ENCODE data around the gene FANCL. TPM values are rescaled to one million over a fixed set of nuclear protein-coding genes. Genes with fewer than 3 reads are reported as not detected.
"Not testable (repeated sequence)": the region's sequence is repeated elsewhere in the genome, so short reads cannot be mapped to it uniquely, and the experiment has no call there.

The FANCL gene
- 18.2 and 37.4 TPM in 2 replicates for total RNA-seq (ENCODE audit: low replicate concordance)
- long read RNA-seq, transcript FANCL-201 (14 exons, 1,683 nt) = major isoform, 68 of 104 reads
- long read RNA-seq, transcript FANCL-202 (14 exons, 1,698 nt) = minor isoform, 15 of 104 reads
- long read RNA-seq, partial matches to known transcripts = 2 of 104 reads
- long read RNA-seq, other reads (novel, unspliced or antisense) = 18 of 104 reads

DNA sequence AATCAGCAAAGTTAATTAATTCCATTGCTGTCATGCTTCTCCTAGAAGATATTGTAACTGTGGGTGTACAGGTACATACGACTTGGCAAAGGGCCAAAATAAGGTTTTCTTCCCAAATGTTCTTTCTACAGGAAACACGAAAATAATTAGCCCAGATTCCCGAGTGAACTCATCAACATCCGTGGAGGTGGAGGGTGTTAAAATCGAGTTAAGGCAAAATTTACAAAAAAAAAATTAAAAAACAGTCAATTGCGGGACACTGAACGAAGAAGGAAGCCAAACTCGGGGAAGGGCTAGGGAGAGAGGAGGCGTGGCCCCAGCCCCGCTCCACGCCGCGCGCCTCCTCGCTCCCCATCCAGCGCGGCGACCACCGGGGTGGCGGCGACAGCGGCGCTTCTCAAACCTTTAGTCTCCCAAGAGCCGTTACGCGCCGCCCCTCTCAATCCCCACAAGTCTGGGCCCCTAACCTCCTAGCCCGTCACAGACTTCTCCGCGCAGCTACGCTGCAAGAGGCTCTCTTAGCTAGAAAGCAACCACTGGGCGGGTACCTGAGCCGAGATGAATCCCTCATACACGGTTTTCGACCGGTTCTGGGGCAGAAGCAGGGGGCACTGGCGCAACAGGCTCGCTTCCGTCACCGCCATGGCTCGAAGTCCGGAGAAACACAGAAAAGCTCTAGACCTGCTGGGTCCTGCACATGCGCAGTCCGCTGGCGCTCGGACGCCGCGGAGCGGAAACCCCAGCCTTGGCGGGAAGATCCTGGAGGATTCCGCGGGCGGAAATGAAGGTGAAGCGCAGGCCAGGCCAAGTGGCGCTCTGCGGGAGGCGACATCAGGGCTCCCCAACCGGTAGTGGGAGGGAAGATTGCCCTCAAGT lies at the start of gene FANCL:
FANCL (minus strand) TSS at position 656 of the 876 bp plus-strand sequence; CDS start at position 644, 12 bp downstream.
- Mint-ChIP-seq H3K4me1 (ENCODE audit: unreplicated experiment) (peaks cover 23% of the 10 kb centered on the region), H3K4me3 (peak within 1 kb of the TSS; percentile 99), H3K27ac (peak within 1 kb of the TSS; percentile 96), H3K36me3 (peaks cover 4% of the 10 kb centered on the region), H3K9me3 (peaks cover 2% of the 10 kb centered on the region), H3K27me3 (no peaks in the 10 kb centered on the region)
- DNase-seq (ENCODE audit: extremely low spot score, unreplicated experiment) = peak; percentile 94
- TF ChIP-seq, protein P1, sequence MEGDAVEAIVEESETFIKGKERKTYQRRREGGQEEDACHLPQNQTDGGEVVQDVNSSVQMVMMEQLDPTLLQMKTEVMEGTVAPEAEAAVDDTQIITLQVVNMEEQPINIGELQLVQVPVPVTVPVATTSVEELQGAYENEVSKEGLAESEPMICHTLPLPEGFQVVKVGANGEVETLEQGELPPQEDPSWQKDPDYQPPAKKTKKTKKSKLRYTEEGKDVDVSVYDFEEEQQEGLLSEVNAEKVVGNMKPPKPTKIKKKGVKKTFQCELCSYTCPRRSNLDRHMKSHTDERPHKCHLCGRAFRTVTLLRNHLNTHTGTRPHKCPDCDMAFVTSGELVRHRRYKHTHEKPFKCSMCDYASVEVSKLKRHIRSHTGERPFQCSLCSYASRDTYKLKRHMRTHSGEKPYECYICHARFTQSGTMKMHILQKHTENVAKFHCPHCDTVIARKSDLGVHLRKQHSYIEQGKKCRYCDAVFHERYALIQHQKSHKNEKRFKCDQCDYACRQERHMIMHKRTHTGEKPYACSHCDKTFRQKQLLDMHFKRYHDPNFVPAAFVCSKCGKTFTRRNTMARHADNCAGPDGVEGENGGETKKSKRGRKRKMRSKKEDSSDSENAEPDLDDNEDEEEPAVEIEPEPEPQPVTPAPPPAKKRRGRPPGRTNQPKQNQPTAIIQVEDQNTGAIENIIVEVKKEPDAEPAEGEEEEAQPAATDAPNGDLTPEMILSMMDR (conservative IDR thresholded peaks at IDR 0.05) = no peak

DNA sequence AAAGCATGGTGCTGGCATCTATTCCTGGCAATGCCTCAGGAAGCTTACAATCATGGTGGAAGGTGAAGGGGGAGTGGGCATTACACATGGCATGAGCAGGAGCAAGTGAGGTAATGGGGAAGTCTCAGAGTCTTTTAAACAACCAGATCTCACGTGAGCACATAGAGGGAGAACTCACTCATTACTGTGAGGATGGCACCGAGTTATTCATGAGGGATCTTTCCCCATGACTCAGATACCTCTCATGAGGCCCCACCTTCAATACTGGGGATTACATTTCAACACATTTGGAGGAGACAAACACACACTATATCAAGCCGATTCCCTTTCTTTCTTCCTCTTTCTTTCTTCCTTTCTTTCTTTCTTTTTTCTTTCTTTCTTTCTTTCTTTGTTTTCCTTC lies 47.9 kb upstream of the FANCL start:
- H3K27ac Mint-ChIP-seq = no peak overlapping the region
- H3K9me3 Mint-ChIP-seq = no peaks in the 10 kb centered on the region
- DNase-seq (ENCODE audit: extremely low spot score, unreplicated experiment) = no peak
- H3K36me3 Mint-ChIP-seq = no peaks in the 10 kb centered on the region
- H3K27me3 Mint-ChIP-seq = peaks cover 10% of the 10 kb centered on the region
- no peak overlapping the region for H3K4me3 Mint-ChIP-seq
- H3K4me1 Mint-ChIP-seq (ENCODE audit: unreplicated experiment) = no peaks in the 10 kb centered on the region
- TF ChIP-seq, protein P1 (conservative IDR thresholded peaks at IDR 0.05) = no peak

DNA sequence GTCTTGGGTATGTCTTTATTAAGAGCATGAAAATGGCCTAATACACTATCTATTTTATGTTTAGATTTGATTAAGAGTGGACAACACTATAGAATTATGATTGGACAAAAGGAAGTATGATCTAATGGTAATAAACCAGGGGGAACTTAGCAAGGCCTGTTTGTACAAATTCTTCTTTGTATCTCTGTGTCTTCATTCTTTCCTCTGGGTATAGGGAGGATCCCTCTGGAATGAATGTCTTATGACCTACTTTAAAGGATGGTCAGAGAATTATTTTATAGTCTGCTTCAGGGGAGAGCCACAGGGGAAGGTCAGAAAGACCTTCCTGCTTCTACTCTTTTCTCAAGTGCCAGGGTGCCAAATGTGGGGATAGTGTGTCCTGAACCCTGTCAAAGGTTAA lies 42.8 kb upstream of the FANCL start:
- H3K27ac Mint-ChIP-seq = no peak overlapping the region
- H3K36me3 Mint-ChIP-seq = no peaks in the 10 kb centered on the region
- no peaks in the 10 kb centered on the region for H3K4me1 Mint-ChIP-seq (ENCODE audit: unreplicated experiment)
- TF ChIP-seq, protein P1 (conservative IDR thresholded peaks at IDR 0.05) = no peak
- no peak overlapping the region for H3K4me3 Mint-ChIP-seq
- DNase-seq (ENCODE audit: extremely low spot score, unreplicated experiment) = no peak
- no peaks in the 10 kb centered on the region for H3K9me3 Mint-ChIP-seq
- H3K27me3 Mint-ChIP-seq = no peaks in the 10 kb centered on the region

DNA sequence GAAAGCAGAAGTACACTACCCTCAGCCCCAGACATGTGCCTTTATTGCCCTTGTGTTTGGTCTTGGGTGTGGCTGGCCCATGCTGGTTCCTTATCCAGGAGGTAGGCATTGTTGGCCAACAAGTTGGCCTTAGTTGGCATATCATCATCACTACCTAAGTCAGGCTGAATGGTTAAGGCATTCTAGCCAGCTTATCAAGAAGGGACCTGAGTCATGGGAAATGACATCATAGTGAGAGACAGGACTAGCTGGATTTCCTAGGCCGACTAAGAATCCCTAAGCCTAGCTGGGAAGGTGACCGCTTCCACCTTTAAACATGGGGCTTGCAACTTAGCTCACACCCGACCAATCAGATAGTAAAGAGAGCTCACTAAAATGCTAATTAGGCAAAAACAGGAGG lies 34.0 kb upstream of the FANCL start:
- H3K4me1 Mint-ChIP-seq (ENCODE audit: unreplicated experiment); H3K9me3 Mint-ChIP-seq; H3K4me3 Mint-ChIP-seq; DNase-seq (ENCODE audit: extremely low spot score, unreplicated experiment); H3K36me3 Mint-ChIP-seq; H3K27me3 Mint-ChIP-seq; H3K27ac Mint-ChIP-seq: not testable (repeated sequence)

DNA sequence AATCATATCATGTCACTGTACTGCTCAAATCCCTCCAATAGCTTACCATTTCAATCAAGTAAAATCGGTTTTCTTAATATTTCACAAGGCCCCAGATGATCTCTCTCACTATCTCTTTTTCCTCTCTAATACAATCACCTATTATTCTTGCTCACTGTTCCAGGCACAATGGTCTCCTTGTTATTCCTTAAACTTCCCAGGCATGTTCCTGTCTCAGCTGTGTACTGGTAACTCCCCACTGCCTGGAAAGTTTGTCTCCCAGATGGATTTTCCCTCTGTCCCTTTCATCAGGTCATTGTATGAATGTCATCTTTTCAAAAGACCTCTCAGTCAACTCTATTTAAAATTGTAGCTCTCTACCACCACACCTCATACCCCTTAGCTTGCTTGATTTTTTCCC lies 30.7 kb upstream of the FANCL start:
- no peaks in the 10 kb centered on the region for H3K9me3 Mint-ChIP-seq
- no peak overlapping the region for H3K4me3 Mint-ChIP-seq
- TF ChIP-seq, protein P1 (conservative IDR thresholded peaks at IDR 0.05) = no peak

DNA sequence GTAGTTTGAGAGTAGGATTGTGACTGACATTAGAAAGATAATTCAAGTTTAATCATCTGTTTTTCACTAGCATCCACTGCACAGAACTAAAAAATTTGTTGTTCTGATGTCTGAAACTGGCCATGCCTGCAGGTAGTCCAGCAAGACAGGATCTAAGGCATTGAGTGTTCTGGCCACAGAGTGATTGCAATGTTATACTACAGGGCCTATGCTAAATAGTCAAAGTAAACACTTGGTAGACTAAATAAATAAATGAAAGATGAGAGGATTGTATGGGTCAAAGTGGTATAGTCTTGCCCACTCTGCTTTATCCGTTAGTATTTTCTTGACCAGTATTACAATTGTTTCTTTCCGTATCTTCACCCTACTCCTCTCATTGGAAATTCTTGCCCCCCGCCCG lies 27.6 kb upstream of the FANCL start:
- H3K36me3 Mint-ChIP-seq = no peaks in the 10 kb centered on the region
- H3K4me1 Mint-ChIP-seq (ENCODE audit: unreplicated experiment) = no peaks in the 10 kb centered on the region

More for the DNA sequence above, 30.7 kb upstream of the FANCL start:
- H3K4me1 Mint-ChIP-seq (ENCODE audit: unreplicated experiment) = no peaks in the 10 kb centered on the region
- no peak overlapping the region for H3K27ac Mint-ChIP-seq
- no peaks in the 10 kb centered on the region for H3K36me3 Mint-ChIP-seq
- DNase-seq (ENCODE audit: extremely low spot score, unreplicated experiment) = no peak
- no peaks in the 10 kb centered on the region for H3K27me3 Mint-ChIP-seq

More for the DNA sequence above, 27.6 kb upstream of the FANCL start:
- Mint-ChIP-seq H3K27me3 (no peaks in the 10 kb centered on the region), H3K4me3 (no peak overlapping the region), H3K27ac (no peak overlapping the region), H3K9me3 (no peaks in the 10 kb centered on the region)
- TF ChIP-seq, protein P1 (conservative IDR thresholded peaks at IDR 0.05) = no peak
- DNase-seq (ENCODE audit: extremely low spot score, unreplicated experiment) = no peak

All from type B pancreatic cell (in vitro differentiated cells).